ENCODE data around the gene KNCN.

Gene KNCN

GRCh38 chr1:46512792-46513190 lies 38.7 kb downstream of the KNCN start:
- Mint-ChIP-seq H3K36me3 (ENCODE audit: insufficient read depth) (no peaks in the 10 kb centered on the region), H3K9me3 (no peaks in the 10 kb centered on the region), H3K4me1 (no peaks in the 10 kb centered on the region), H3K27me3 (peaks cover 49% of the 10 kb centered on the region), H3K27ac (ENCODE audit: low read depth) (no peak overlapping the region), H3K4me3 (no peak overlapping the region)
- ATAC-seq (replicated peaks; ENCODE audit: extremely low read depth, poor library complexity, severe bottlenecking) (no peak), DNase-seq (ENCODE audit: low spot score in 2 of 2) (no peak)

DNA sequence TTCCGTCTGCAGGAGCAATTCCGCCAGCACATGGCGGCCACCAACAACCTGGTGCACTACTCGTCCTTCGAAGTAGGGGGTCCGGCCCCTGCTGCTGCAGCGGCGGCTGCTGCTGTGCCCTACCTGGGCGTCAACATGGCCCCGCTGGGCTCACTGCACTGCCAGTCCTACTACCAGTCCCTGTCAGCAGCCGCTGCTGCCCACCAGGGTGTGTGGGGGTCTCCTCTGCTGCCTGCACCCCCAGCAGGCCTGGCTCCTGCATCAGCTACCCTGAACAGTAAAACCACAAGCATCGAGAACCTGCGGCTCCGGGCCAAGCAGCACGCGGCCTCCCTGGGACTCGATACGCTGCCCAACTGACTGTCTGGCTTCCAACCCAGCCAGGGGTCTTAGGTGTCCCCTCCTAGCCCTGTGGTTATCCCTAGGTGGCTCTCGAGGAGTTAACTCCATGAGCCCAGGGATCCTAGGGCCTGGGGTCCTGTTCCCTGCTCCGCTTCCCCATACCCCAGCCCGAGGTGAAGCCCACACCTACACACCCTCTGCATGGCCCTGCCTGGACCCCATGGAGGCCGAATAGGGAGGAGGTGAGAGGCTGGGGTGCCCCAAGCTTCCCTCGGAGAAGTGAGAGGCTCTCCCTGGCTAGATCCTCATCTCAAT lies 39.2 kb downstream of the KNCN start:
- Mint-ChIP-seq H3K36me3 (ENCODE audit: insufficient read depth) (no peaks in the 10 kb centered on the region), H3K4me3 (no peak overlapping the region), H3K9me3 (no peaks in the 10 kb centered on the region), H3K27me3 (peaks cover 49% of the 10 kb centered on the region), H3K27ac (ENCODE audit: low read depth) (no peak overlapping the region), H3K4me1 (no peaks in the 10 kb centered on the region)
- ATAC-seq (replicated peaks; ENCODE audit: extremely low read depth, poor library complexity, severe bottlenecking) (no peak), DNase-seq (ENCODE audit: low spot score in 2 of 2) (no peak)

DNA sequence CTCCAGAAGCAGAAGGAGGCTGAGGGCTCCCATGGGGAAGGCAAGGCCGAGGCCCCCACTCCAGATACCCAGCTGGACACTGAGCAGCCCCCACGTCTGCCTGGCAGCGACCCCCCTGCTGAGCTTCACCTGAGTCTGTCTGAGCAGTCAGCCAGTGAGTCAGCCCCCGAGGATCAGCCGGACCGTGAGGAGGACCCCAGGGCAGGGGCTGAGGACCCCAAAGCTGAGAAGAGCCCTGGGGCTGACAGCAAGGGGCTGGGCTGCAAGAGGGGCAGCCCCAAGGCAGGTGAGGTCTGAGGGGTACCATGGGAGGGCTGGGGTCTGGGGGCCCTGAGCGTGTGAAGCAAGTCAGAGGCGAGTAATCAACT lies 40.5 kb downstream of the KNCN start:
- no peak overlapping the region for H3K4me3 Mint-ChIP-seq
- H3K27ac Mint-ChIP-seq (ENCODE audit: low read depth): no peak overlapping the region
- no peaks in the 10 kb centered on the region for H3K4me1 Mint-ChIP-seq
- ATAC-seq (replicated peaks; ENCODE audit: extremely low read depth, poor library complexity, severe bottlenecking) (no peak), DNase-seq (ENCODE audit: low spot score in 2 of 2) (no peak)
- no peaks in the 10 kb centered on the region for H3K36me3 Mint-ChIP-seq (ENCODE audit: insufficient read depth)
- H3K9me3 Mint-ChIP-seq: no peaks in the 10 kb centered on the region
- peaks cover 44% of the 10 kb centered on the region for H3K27me3 Mint-ChIP-seq

GRCh38 chr1:46510341-46510997 lies 41.0 kb downstream of the KNCN start:
- H3K9me3 Mint-ChIP-seq: no peaks in the 10 kb centered on the region
- peaks cover 41% of the 10 kb centered on the region for H3K27me3 Mint-ChIP-seq
- H3K36me3 Mint-ChIP-seq (ENCODE audit: insufficient read depth): no peaks in the 10 kb centered on the region
- no peak for DNase-seq (ENCODE audit: low spot score in 2 of 2)
- H3K4me3 Mint-ChIP-seq: no peak overlapping the region
- no peak for ATAC-seq (replicated peaks; ENCODE audit: extremely low read depth, poor library complexity, severe bottlenecking)
- no peak overlapping the region for H3K27ac Mint-ChIP-seq (ENCODE audit: low read depth)
- H3K4me1 Mint-ChIP-seq: no peaks in the 10 kb centered on the region

DNA sequence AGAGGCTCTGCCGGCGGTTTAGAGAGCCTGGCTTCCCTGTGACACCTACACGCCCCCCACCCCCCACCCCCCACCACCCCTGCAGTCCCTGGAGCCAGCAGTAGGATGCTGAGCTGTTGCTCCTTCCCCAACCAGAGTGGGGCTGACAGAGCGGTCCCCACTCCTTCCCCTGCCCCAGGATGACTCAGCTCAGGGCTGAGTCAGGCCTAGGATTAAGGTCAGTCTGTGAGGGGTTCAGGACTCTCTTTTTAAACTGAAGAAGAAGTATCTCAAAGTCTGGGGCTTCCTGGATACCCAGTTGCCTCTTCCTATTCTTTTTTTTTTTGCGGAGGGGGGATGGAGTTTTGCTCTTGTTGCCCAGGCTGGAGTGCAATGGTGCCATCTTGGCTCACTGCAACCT lies 42.7 kb downstream of the KNCN start:
- H3K27me3 Mint-ChIP-seq: peaks cover 42% of the 10 kb centered on the region
- DNase-seq (ENCODE audit: low spot score in 2 of 2): no peak
- ATAC-seq (replicated peaks; ENCODE audit: extremely low read depth, poor library complexity, severe bottlenecking): no peak
- H3K4me1 Mint-ChIP-seq: no peaks in the 10 kb centered on the region
- H3K9me3 Mint-ChIP-seq: no peaks in the 10 kb centered on the region
- H3K36me3 Mint-ChIP-seq (ENCODE audit: insufficient read depth): no peaks in the 10 kb centered on the region
- H3K4me3 Mint-ChIP-seq: no peak overlapping the region
- no peak overlapping the region for H3K27ac Mint-ChIP-seq (ENCODE audit: low read depth)

GRCh38 chr1:46506470-46507219 lies 44.8 kb downstream of the KNCN start:
- ATAC-seq (replicated peaks; ENCODE audit: extremely low read depth, poor library complexity, severe bottlenecking) (no peak), DNase-seq (ENCODE audit: low spot score in 2 of 2) (no peak)
- Mint-ChIP-seq H3K4me3 (no peak overlapping the region), H3K36me3 (ENCODE audit: insufficient read depth) (no peaks in the 10 kb centered on the region), H3K27ac (ENCODE audit: low read depth) (no peak overlapping the region), H3K9me3 (no peaks in the 10 kb centered on the region), H3K27me3 (peaks cover 44% of the 10 kb centered on the region), H3K4me1 (no peaks in the 10 kb centered on the region)

- H3K27me3 Mint-ChIP-seq: peaks cover 41% of the 10 kb centered on the region
- H3K9me3 Mint-ChIP-seq: no peaks in the 10 kb centered on the region
- H3K4me1 Mint-ChIP-seq: no peaks in the 10 kb centered on the region
- H3K36me3 Mint-ChIP-seq (ENCODE audit: insufficient read depth): no peaks in the 10 kb centered on the region
- no peak overlapping the region for H3K27ac Mint-ChIP-seq (ENCODE audit: low read depth)
- ATAC-seq (replicated peaks; ENCODE audit: extremely low read depth, poor library complexity, severe bottlenecking) (no peak), DNase-seq (ENCODE audit: low spot score in 2 of 2) (no peak)
- no peak overlapping the region for H3K4me3 Mint-ChIP-seq
Measured at GRCh38 chr1:46503421-46503820, 48.0 kb downstream of the KNCN start.

GRCh38 chr1:46501528-46501927 lies 49.9 kb downstream of the KNCN start:
- H3K9me3 Mint-ChIP-seq: no peaks in the 10 kb centered on the region

DNA sequence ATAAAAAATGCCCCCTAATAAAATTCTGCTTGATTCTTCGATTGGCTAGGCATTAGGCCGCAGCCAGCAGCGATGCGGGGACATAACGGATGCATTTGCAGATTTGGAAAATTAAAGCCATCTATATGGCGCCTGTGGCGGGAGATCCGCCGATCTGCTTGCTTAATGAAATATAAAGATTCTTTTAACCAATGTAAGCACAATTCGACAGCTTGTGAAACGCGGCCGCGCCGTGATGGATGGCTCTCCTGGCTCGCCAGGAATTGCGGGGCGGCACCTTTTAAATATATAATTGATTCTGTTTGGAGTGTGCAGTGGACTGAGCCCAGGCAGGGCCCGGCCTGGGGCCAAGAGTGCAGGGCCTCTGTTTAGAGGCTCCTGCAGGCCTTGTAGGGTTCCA lies 53.8 kb downstream of the KNCN start:
- ATAC-seq (replicated peaks; ENCODE audit: extremely low read depth, poor library complexity, severe bottlenecking) (no peak), DNase-seq (ENCODE audit: low spot score in 2 of 2) (no peak)
- Mint-ChIP-seq H3K4me1 (no peaks in the 10 kb centered on the region), H3K36me3 (ENCODE audit: insufficient read depth) (no peaks in the 10 kb centered on the region), H3K27me3 (peaks cover 45% of the 10 kb centered on the region), H3K27ac (ENCODE audit: low read depth) (no peak overlapping the region), H3K4me3 (no peak overlapping the region), H3K9me3 (no peaks in the 10 kb centered on the region)

More at GRCh38 chr1:46501528-46501927, 49.9 kb downstream of the KNCN start:
- H3K36me3 Mint-ChIP-seq (ENCODE audit: insufficient read depth): no peaks in the 10 kb centered on the region
- peaks cover 22% of the 10 kb centered on the region for H3K27me3 Mint-ChIP-seq
- no peak for DNase-seq (ENCODE audit: low spot score in 2 of 2)
- H3K4me3 Mint-ChIP-seq: no peak overlapping the region
- no peaks in the 10 kb centered on the region for H3K4me1 Mint-ChIP-seq
- H3K27ac Mint-ChIP-seq (ENCODE audit: low read depth): peak overlapping the region; percentile 45
- ATAC-seq (replicated peaks; ENCODE audit: extremely low read depth, poor library complexity, severe bottlenecking): no peak

- H3K27ac Mint-ChIP-seq (ENCODE audit: low read depth): no peak overlapping the region
- no peaks in the 10 kb centered on the region for H3K4me1 Mint-ChIP-seq
- ATAC-seq (replicated peaks; ENCODE audit: extremely low read depth, poor library complexity, severe bottlenecking): no peak
- no peaks in the 10 kb centered on the region for H3K9me3 Mint-ChIP-seq
- H3K36me3 Mint-ChIP-seq (ENCODE audit: insufficient read depth): no peaks in the 10 kb centered on the region
- H3K27me3 Mint-ChIP-seq: peaks cover 45% of the 10 kb centered on the region
- no peak overlapping the region for H3K4me3 Mint-ChIP-seq
- DNase-seq (ENCODE audit: low spot score in 2 of 2): no peak
Measured at GRCh38 chr1:46497020-46497419, 54.4 kb downstream of the KNCN start.

DNA sequence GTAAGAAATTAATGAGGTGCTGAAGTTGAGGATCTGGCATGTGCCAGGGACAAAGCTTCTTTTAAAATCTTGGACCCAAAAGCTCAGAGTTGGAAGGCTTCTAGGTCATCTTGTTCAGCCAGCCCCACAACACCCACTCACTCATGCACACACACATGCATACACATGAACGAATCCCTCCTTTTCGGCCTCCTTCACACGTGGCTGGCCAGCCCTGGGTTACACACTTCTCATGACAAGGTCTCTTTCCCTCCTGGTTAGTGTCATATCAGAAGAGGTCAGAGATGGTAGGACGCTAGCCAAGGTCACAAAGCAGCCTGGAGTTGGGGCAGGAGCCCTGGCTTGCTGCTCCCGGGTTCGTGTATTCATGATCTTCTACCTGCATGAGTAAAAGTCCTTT lies 54.9 kb downstream of the KNCN start:
- ATAC-seq (replicated peaks; ENCODE audit: extremely low read depth, poor library complexity, severe bottlenecking) (no peak), DNase-seq (ENCODE audit: low spot score in 2 of 2) (no peak)
- Mint-ChIP-seq H3K4me1 (no peaks in the 10 kb centered on the region), H3K4me3 (no peak overlapping the region), H3K9me3 (no peaks in the 10 kb centered on the region), H3K27ac (ENCODE audit: low read depth) (no peak overlapping the region), H3K27me3 (peaks cover 47% of the 10 kb centered on the region), H3K36me3 (ENCODE audit: insufficient read depth) (no peaks in the 10 kb centered on the region)

- Mint-ChIP-seq H3K4me3 (no peak overlapping the region), H3K9me3 (no peaks in the 10 kb centered on the region), H3K36me3 (ENCODE audit: insufficient read depth) (no peaks in the 10 kb centered on the region), H3K27ac (ENCODE audit: low read depth) (no peak overlapping the region), H3K27me3 (peaks cover 54% of the 10 kb centered on the region), H3K4me1 (no peaks in the 10 kb centered on the region)
- DNase-seq (ENCODE audit: low spot score in 2 of 2) (no peak), ATAC-seq (replicated peaks; ENCODE audit: extremely low read depth, poor library complexity, severe bottlenecking) (no peak)
Measured at GRCh38 chr1:46495778-46496177, 55.7 kb downstream of the KNCN start.

All from central memory CD8-positive, alpha-beta T cell (primary cell).